ENCODE results near the gene DDA1.

Gene DDA1

GRCh38 chr19:17324357-17325114, 15.2 kb downstream of the DDA1 start:
- POLR2A ChIA-PET (ENCODE audit: low non-redundant PET): interaction anchor here (0.6 kb wide), 2 partner anchors 26 to 535 kb away, joined by 3 to 8 read pairs; no protein-coding TSS in a partner anchor
- CTCF ChIA-PET: no interaction called here
- peak overlapping the region; percentile 97 for H3K27ac ChIP-seq
- TF ChIP-seq CTCF (conservative IDR thresholded peaks at IDR 0.05; ENCODE audit: low read depth): no peak
- DNase-seq (ENCODE audit: low spot score): no peak

GRCh38 chr19:17325133-17325532, 15.8 kb downstream of the DDA1 start:
- POLR2A ChIA-PET (ENCODE audit: low non-redundant PET): interaction anchor here (0.6 kb wide), 1 partner anchor 534 kb away, joined by 3 read pairs; no protein-coding TSS in a partner anchor
- TF ChIP-seq CTCF (conservative IDR thresholded peaks at IDR 0.05; ENCODE audit: low read depth): no peak
- DNase-seq (ENCODE audit: low spot score): no peak
- peak overlapping the region; percentile 97 for H3K27ac ChIP-seq
- CTCF ChIA-PET: no interaction called here

- CTCF ChIA-PET: interaction anchor here (0.6 kb wide), 1 partner anchor 88 kb away, joined by 6 read pairs; no protein-coding TSS in a partner anchor
- TF ChIP-seq CTCF (conservative IDR thresholded peaks at IDR 0.05; ENCODE audit: low read depth): no peak
- POLR2A ChIA-PET (ENCODE audit: low non-redundant PET): interaction anchor here (0.7 kb wide), 1 partner anchor 9 kb away, joined by 4 read pairs; no protein-coding TSS in a partner anchor
- H3K27ac ChIP-seq: peak overlapping the region; percentile 97
- DNase-seq (ENCODE audit: low spot score): no peak
Observed at GRCh38 chr19:17325881-17326594, 16.7 kb downstream of the DDA1 start.

GRCh38 chr19:17326595-17326966, 17.2 kb downstream of the DDA1 start:
- H3K27ac ChIP-seq: peak overlapping the region; percentile 97
- peak; percentile 48 for DNase-seq (ENCODE audit: low spot score)
- ChIA-PET CTCF (interaction anchor here (0.6 kb wide), 1 partner anchor 87 kb away, joined by 6 read pairs; no protein-coding TSS in a partner anchor), POLR2A (ENCODE audit: low non-redundant PET) (interaction anchor here (0.5 to 0.7 kb wide), 2 partner anchors 10 to 11 kb away, joined by 4 to 8 read pairs; no protein-coding TSS in a partner anchor)
- no peak for TF ChIP-seq CTCF (conservative IDR thresholded peaks at IDR 0.05; ENCODE audit: low read depth)

- ChIA-PET CTCF (no interaction called here), POLR2A (ENCODE audit: low non-redundant PET) (interaction anchor here (0.5 kb wide), 1 partner anchor 11 kb away, joined by 8 read pairs; no protein-coding TSS in a partner anchor)
- DNase-seq (ENCODE audit: low spot score): no peak
- TF ChIP-seq CTCF (conservative IDR thresholded peaks at IDR 0.05; ENCODE audit: low read depth): no peak
- peak overlapping the region; percentile 97 for H3K27ac ChIP-seq
Observed at GRCh38 chr19:17327068-17327653, 17.8 kb downstream of the DDA1 start.

All from RWPE1 (cell line).